ENCODE data around the gene C20orf144. TPM values are rescaled to one million over a fixed set of nuclear protein-coding genes. Genes with fewer than 3 reads are reported as not detected.

C20orf144 gene
- total RNA-seq, 2 experiments from 2014 or later: 0.21 to 0.32 TPM

- CTCF ChIA-PET: interaction anchor here (0.6 to 1.6 kb wide), 4 partner anchors 8 to 191 kb away, joined by 3 to 5 read pairs (median 4); no protein-coding TSS in a partner anchor
- POLR2A ChIA-PET: no interaction called here
These were observed 13.6 kb upstream of the C20orf144 start for GRCh38 chr20:33648396-33649004.

- ChIA-PET POLR2A (no interaction called here), CTCF (interaction anchor here (0.6 to 1.6 kb wide), 4 partner anchors 9 to 192 kb away, joined by 3 to 5 read pairs (median 4); no protein-coding TSS in a partner anchor)
These were observed 12.9 kb upstream of the C20orf144 start for GRCh38 chr20:33649201-33649681.

GRCh38 chr20:33650111-33650752 is 11.9 kb upstream of the C20orf144 start:
- ChIA-PET POLR2A (no interaction called here), CTCF (interaction anchor here (0.9 kb wide), 1 partner anchor 193 kb away, joined by 4 read pairs; no protein-coding TSS in a partner anchor)

- ChIA-PET POLR2A (interaction anchor here (1.3 kb wide), 1 partner anchor 13 kb away, joined by 5 read pairs; no protein-coding TSS in a partner anchor), CTCF (interaction anchor here (3.5 to 4.2 kb wide), 2 partner anchors 14 to 18 kb away, joined by 16 to 22 read pairs; partner anchors contain the start of gene ACTL10)
These were observed 11.2 kb upstream of the C20orf144 start for GRCh38 chr20:33650753-33651561.

- CTCF ChIA-PET: interaction anchor here (3.5 to 4.2 kb wide), 2 partner anchors 13 to 17 kb away, joined by 16 to 22 read pairs; partner anchors contain the start of gene ACTL10
- POLR2A ChIA-PET: interaction anchor here (1.3 kb wide), 1 partner anchor 12 kb away, joined by 5 read pairs; no protein-coding TSS in a partner anchor
These were observed 10.5 kb upstream of the C20orf144 start for GRCh38 chr20:33651562-33652048.

- POLR2A ChIA-PET: interaction anchor here (0.5 to 2.2 kb wide), 3 partner anchors 10 to 199 kb away, joined by 4 to 8 read pairs (median 5); no protein-coding TSS in a partner anchor
- CTCF ChIA-PET: interaction anchor here (0.5 to 4.2 kb wide), 5 partner anchors 12 to 208 kb away, joined by 3 to 22 read pairs (median 5); partner anchors contain the start of gene ACTL10
These were observed 8.8 kb upstream of the C20orf144 start for GRCh38 chr20:33653218-33653899.

- POLR2A ChIA-PET: interaction anchor here (0.5 to 2.2 kb wide), 3 partner anchors 10 to 199 kb away, joined by 4 to 8 read pairs (median 5); no protein-coding TSS in a partner anchor
- CTCF ChIA-PET: interaction anchor here (1.0 to 4.2 kb wide), 3 partner anchors 11 to 209 kb away, joined by 3 to 22 read pairs (median 16); partner anchors contain the start of gene ACTL10
These were observed 8.1 kb upstream of the C20orf144 start for GRCh38 chr20:33653900-33654596.

GRCh38 chr20:33654680-33655161 is 7.4 kb upstream of the C20orf144 start:
- ChIA-PET POLR2A (interaction anchor here (2.2 kb wide), 1 partner anchor 9 kb away, joined by 8 read pairs; no protein-coding TSS in a partner anchor), CTCF (interaction anchor here (0.6 to 4.2 kb wide), 2 partner anchors 10 to 12 kb away, joined by 3 to 22 read pairs; partner anchors contain the start of gene ACTL10)

GRCh38 chr20:33655164-33655563 is 7.0 kb upstream of the C20orf144 start:
- POLR2A ChIA-PET: no interaction called here
- CTCF ChIA-PET: interaction anchor here (0.6 kb wide), 1 partner anchor 12 kb away, joined by 3 read pairs; the partner anchor contains the start of gene ACTL10

GRCh38 chr20:33656010-33656782 is 5.9 kb upstream of the C20orf144 start:
- ChIA-PET CTCF (interaction anchor here (0.9 kb wide), 1 partner anchor 11 kb away, joined by 3 read pairs; no protein-coding TSS in a partner anchor), POLR2A (no interaction called here)

GRCh38 chr20:33656783-33657703 is 5.1 kb upstream of the C20orf144 start:
- POLR2A ChIA-PET: no interaction called here
- CTCF ChIA-PET: interaction anchor here (0.9 kb wide), 1 partner anchor 10 kb away, joined by 3 read pairs; no protein-coding TSS in a partner anchor

GRCh38 chr20:33657704-33658095 is 4.4 kb upstream of the C20orf144 start:
- POLR2A ChIA-PET: no interaction called here
- CTCF ChIA-PET: no interaction called here

- POLR2A ChIA-PET: no interaction called here
- CTCF ChIA-PET: interaction anchor here (0.5 kb wide), 1 partner anchor 83 kb away, joined by 3 read pairs; no protein-coding TSS in a partner anchor
These were observed 3.6 kb upstream of the C20orf144 start for GRCh38 chr20:33658510-33658909.

GRCh38 chr20:33658929-33659328 is 3.2 kb upstream of the C20orf144 start:
- CTCF ChIA-PET: interaction anchor here (0.5 kb wide), 1 partner anchor 84 kb away, joined by 3 read pairs; no protein-coding TSS in a partner anchor
- POLR2A ChIA-PET: interaction anchor here (0.5 kb wide), 1 partner anchor 112 kb away, joined by 3 read pairs; no protein-coding TSS in a partner anchor

GRCh38 chr20:33659341-33660034 is 2.6 kb upstream of the C20orf144 start:
- ChIA-PET CTCF (no interaction called here), POLR2A (interaction anchor here (0.5 kb wide), 1 partner anchor 113 kb away, joined by 3 read pairs; no protein-coding TSS in a partner anchor)

Measured in activated CD8-positive, alpha-beta memory T cell treated with anti-CD3 and anti-CD28 coated beads for 36 hours (primary cell).